Measurements from ENCODE around the gene CRYBB3. TPM values are rescaled to one million over a fixed set of nuclear protein-coding genes. Genes with fewer than 3 reads are reported as not detected.

CRYBB3 gene
- total RNA-seq, 1 experiment from 2014 or later, result 0.48 TPM

DNA sequence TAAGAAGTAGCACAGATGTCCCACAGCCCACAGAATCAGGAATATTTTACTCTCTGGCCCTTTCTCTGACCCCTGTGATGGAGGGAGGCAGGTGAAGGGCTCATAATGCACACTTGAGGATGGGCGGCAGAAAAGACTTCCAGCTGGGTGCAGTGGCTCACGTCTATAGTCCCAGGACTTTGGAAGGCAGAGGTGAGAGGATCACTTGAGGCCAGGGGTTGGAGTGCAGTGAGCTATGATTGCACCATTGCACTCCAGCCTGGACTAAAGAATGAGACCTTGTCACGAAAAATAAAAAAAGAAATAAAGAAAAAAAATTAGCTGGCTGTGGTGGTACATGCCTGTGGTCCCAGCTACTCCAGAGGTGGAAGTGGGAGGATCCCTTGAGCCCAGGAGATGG lies 13.5 kb upstream of the CRYBB3 start (continued):
- TF ChIP-seq, protein P1, sequence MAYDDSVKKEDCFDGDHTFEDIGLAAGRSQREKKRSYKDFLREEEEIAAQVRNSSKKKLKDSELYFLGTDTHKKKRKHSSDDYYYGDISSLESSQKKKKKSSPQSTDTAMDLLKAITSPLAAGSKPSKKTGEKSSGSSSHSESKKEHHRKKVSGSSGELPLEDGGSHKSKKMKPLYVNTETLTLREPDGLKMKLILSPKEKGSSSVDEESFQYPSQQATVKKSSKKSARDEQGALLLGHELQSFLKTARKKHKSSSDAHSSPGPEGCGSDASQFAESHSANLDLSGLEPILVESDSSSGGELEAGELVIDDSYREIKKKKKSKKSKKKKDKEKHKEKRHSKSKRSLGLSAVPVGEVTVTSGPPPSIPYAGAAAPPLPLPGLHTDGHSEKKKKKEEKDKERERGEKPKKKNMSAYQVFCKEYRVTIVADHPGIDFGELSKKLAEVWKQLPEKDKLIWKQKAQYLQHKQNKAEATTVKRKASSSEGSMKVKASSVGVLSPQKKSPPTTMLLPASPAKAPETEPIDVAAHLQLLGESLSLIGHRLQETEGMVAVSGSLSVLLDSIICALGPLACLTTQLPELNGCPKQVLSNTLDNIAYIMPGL (CRISPR knock-in tag; IDR thresholded peaks at IDR 0.05), result no peak
- TF ChIP-seq, protein P2, sequence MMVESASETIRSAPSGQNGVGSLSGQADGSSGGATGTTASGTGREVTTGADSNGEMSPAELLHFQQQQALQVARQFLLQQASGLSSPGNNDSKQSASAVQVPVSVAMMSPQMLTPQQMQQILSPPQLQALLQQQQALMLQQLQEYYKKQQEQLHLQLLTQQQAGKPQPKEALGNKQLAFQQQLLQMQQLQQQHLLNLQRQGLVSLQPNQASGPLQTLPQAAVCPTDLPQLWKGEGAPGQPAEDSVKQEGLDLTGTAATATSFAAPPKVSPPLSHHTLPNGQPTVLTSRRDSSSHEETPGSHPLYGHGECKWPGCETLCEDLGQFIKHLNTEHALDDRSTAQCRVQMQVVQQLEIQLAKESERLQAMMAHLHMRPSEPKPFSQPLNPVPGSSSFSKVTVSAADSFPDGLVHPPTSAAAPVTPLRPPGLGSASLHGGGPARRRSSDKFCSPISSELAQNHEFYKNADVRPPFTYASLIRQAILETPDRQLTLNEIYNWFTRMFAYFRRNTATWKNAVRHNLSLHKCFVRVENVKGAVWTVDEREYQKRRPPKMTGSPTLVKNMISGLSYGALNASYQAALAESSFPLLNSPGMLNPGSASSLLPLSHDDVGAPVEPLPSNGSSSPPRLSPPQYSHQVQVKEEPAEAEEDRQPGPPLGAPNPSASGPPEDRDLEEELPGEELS (CRISPR knock-in tag; IDR thresholded peaks at IDR 0.05), result no peak
- TF ChIP-seq ZNF423 (CRISPR knock-in tag; IDR thresholded peaks at IDR 0.05) (no peak), ZNF121 (CRISPR knock-in tag; IDR thresholded peaks at IDR 0.05) (no peak), NFATC4 (CRISPR knock-in tag; IDR thresholded peaks at IDR 0.05) (no peak), NFE2L1 (CRISPR knock-in tag; IDR thresholded peaks at IDR 0.05) (no peak), MXD4 (CRISPR knock-in tag; IDR thresholded peaks at IDR 0.05; ENCODE audit: borderline replicate concordance) (no peak), JUN (CRISPR knock-in tag; IDR thresholded peaks at IDR 0.05) (no peak)
- TF ChIP-seq, protein P3, sequence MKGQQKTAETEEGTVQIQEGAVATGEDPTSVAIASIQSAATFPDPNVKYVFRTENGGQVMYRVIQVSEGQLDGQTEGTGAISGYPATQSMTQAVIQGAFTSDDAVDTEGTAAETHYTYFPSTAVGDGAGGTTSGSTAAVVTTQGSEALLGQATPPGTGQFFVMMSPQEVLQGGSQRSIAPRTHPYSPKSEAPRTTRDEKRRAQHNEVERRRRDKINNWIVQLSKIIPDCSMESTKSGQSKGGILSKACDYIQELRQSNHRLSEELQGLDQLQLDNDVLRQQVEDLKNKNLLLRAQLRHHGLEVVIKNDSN (CRISPR knock-in tag; IDR thresholded peaks at IDR 0.05), result no peak
- TF ChIP-seq, protein P4, sequence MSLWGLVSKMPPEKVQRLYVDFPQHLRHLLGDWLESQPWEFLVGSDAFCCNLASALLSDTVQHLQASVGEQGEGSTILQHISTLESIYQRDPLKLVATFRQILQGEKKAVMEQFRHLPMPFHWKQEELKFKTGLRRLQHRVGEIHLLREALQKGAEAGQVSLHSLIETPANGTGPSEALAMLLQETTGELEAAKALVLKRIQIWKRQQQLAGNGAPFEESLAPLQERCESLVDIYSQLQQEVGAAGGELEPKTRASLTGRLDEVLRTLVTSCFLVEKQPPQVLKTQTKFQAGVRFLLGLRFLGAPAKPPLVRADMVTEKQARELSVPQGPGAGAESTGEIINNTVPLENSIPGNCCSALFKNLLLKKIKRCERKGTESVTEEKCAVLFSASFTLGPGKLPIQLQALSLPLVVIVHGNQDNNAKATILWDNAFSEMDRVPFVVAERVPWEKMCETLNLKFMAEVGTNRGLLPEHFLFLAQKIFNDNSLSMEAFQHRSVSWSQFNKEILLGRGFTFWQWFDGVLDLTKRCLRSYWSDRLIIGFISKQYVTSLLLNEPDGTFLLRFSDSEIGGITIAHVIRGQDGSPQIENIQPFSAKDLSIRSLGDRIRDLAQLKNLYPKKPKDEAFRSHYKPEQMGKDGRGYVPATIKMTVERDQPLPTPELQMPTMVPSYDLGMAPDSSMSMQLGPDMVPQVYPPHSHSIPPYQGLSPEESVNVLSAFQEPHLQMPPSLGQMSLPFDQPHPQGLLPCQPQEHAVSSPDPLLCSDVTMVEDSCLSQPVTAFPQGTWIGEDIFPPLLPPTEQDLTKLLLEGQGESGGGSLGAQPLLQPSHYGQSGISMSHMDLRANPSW (CRISPR knock-in tag; conservative IDR thresholded peaks at IDR 0.05; ENCODE audit: low read depth), result no peak
- TF ChIP-seq, protein P5, sequence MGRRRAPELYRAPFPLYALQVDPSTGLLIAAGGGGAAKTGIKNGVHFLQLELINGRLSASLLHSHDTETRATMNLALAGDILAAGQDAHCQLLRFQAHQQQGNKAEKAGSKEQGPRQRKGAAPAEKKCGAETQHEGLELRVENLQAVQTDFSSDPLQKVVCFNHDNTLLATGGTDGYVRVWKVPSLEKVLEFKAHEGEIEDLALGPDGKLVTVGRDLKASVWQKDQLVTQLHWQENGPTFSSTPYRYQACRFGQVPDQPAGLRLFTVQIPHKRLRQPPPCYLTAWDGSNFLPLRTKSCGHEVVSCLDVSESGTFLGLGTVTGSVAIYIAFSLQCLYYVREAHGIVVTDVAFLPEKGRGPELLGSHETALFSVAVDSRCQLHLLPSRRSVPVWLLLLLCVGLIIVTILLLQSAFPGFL (CRISPR knock-in tag; IDR thresholded peaks at IDR 0.05; ENCODE audit: borderline replicate concordance), result no peak

DNA sequence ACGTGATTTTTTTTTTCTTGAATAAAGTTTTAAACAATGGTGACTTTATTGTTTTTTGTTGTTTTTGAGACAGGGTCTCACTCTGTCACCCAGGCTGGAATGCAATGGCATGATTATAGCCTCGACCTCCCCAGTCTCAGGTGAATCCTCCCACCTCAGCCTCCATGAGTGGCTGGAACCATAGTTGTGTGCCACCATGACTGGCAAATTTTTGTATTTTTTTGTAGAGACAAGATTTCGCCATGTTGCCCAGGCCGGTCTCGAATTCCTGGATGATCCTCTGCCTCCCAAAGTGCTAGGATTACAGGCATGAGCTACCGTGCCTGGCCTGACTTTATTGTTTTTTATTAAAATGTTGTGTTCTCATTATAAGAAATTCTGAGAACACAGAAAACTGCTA lies 12.2 kb upstream of the CRYBB3 start:
- DNase-seq (ENCODE audit: low spot score), result no peak
- CTCF ChIA-PET, result interaction anchor here (1.3 kb wide), 1 partner anchor 15 kb away, joined by 5 read pairs; no protein-coding TSS in a partner anchor
- no peak for ATAC-seq
- POLR2A ChIA-PET, result no interaction called here
- no peaks in the 10 kb centered on the region for H3K4me1 Mint-ChIP-seq
- H3K27ac Mint-ChIP-seq, result no peak overlapping the region
- peaks cover 21% of the 10 kb centered on the region for H3K36me3 Mint-ChIP-seq
- peaks cover 10% of the 10 kb centered on the region; the same call in 1 of the 2 replicates for H3K9me3 Mint-ChIP-seq
- no peak overlapping the region for H3K4me3 Mint-ChIP-seq
- TF ChIP-seq, protein P3 (CRISPR knock-in tag; IDR thresholded peaks at IDR 0.05), result no peak
- TF ChIP-seq MYBL2 (CRISPR knock-in tag; IDR thresholded peaks at IDR 0.05), result no peak
- no peak for TF ChIP-seq GRHL2 (CRISPR knock-in tag; IDR thresholded peaks at IDR 0.05; ENCODE audit: insufficient replicate concordance, severe bottlenecking)
- TF ChIP-seq, protein P6, sequence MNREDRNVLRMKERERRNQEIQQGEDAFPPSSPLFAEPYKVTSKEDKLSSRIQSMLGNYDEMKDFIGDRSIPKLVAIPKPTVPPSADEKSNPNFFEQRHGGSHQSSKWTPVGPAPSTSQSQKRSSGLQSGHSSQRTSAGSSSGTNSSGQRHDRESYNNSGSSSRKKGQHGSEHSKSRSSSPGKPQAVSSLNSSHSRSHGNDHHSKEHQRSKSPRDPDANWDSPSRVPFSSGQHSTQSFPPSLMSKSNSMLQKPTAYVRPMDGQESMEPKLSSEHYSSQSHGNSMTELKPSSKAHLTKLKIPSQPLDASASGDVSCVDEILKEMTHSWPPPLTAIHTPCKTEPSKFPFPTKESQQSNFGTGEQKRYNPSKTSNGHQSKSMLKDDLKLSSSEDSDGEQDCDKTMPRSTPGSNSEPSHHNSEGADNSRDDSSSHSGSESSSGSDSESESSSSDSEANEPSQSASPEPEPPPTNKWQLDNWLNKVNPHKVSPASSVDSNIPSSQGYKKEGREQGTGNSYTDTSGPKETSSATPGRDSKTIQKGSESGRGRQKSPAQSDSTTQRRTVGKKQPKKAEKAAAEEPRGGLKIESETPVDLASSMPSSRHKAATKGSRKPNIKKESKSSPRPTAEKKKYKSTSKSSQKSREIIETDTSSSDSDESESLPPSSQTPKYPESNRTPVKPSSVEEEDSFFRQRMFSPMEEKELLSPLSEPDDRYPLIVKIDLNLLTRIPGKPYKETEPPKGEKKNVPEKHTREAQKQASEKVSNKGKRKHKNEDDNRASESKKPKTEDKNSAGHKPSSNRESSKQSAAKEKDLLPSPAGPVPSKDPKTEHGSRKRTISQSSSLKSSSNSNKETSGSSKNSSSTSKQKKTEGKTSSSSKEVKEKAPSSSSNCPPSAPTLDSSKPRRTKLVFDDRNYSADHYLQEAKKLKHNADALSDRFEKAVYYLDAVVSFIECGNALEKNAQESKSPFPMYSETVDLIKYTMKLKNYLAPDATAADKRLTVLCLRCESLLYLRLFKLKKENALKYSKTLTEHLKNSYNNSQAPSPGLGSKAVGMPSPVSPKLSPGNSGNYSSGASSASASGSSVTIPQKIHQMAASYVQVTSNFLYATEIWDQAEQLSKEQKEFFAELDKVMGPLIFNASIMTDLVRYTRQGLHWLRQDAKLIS (CRISPR knock-in tag; IDR thresholded peaks at IDR 0.05; ENCODE audit: borderline replicate concordance), result no peak
- TF ChIP-seq ELF4 (CRISPR knock-in tag; IDR thresholded peaks at IDR 0.05; ENCODE audit: low read depth), result no peak
- TF ChIP-seq, protein P7, sequence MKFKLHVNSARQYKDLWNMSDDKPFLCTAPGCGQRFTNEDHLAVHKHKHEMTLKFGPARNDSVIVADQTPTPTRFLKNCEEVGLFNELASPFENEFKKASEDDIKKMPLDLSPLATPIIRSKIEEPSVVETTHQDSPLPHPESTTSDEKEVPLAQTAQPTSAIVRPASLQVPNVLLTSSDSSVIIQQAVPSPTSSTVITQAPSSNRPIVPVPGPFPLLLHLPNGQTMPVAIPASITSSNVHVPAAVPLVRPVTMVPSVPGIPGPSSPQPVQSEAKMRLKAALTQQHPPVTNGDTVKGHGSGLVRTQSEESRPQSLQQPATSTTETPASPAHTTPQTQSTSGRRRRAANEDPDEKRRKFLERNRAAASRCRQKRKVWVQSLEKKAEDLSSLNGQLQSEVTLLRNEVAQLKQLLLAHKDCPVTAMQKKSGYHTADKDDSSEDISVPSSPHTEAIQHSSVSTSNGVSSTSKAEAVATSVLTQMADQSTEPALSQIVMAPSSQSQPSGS (CRISPR knock-in tag; IDR thresholded peaks at IDR 0.05; ENCODE audit: borderline replicate concordance, low read depth), result no peak
- TF ChIP-seq SMAD3 (CRISPR knock-in tag; IDR thresholded peaks at IDR 0.05; ENCODE audit: borderline replicate concordance), result no peak
- H3K27me3 Mint-ChIP-seq (ENCODE audit: low read depth), result no peaks in the 10 kb centered on the region

Measured in WTC11 (cell line).